Right ventricle myocardium inferior (tissue), 1 donor: ENCODE results near the gene DRAXIN. TPM values are rescaled to one million over a fixed set of nuclear protein-coding genes. Genes with fewer than 3 reads are reported as not detected.

ENCODE experiments used
- ATAC-seq: fragments of 200-7000 bp; cut with Tn5 transposase; one replicate; pipeline ENCODE4 v1.9.1; 2020; ENCODE audit warnings: mild to moderate bottlenecking, moderate library complexity
- DNase-seq: peaks from one replicate; pipeline ENCODE4 v3.0.0; 2021; ENCODE audit errors: missing footprints
- intact Hi-C: fragments of 100-400 bp; cut with DNase I; formaldehyde crosslinking; loops from one replicate; pipeline ENCODE4 v1.11.0; 2022
- total RNA-seq: library from RNA; stranded (reverse); fragmentation: NEBNext Ultra II Directional; extraction: Animal tissue kit (Norgen Biotek cat#: 25700); gene quantifications from one replicate; pipeline ENCODE4 v1.2.1, GENCODE V29; 2021
- donor health status: DM: no; HTN: yes; CAD: no; lungs with severe emphysema.

The DRAXIN gene
- total RNA-seq, 1 donor from 2014 or later, result 0.03 TPM

DNA sequence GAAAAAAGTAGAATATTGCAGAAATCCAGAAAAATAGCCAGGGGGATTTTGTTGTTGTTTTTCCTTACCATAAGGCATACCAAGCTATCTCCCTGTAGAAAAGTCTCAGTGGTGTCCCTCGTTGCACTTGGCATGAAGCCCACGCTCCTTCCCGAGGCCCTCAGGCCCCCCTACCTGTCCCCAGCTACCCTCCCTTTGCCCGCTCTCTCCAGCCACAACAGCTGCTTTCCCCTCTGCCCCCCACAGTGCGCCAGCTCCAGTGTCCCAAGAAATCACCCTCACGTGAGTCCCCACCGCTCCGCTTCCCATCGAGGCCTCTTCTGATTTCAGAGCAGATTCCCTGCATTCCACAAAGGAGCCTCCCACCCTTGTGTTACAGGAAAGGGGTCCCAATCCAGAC, 52.8 kb downstream of the DRAXIN start:
- ATAC-seq, result no peak
- no peak for DNase-seq
- intact Hi-C loops, result no loop called here

DNA sequence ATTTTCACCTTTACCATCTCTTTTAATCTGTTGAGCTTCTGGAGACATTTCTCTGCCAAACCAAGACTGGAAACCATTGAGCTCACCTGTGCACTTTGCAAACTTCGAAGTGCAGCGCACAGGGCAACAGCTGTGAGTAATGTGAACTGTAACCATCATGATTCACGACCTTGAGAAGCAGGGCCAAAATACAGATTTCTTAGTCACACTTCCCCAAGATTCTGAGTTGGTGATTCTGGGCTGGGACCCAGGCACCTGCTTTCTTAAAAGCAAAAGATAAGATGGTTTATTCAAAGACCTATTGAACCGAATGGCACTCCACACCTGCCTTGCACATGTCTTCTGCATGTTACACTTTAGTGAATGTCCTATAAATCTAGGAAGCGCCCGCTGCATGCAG, 54.6 kb downstream of the DRAXIN start:
- intact Hi-C loops, result no loop called here
- no peak for ATAC-seq
- DNase-seq, result no peak

DNA sequence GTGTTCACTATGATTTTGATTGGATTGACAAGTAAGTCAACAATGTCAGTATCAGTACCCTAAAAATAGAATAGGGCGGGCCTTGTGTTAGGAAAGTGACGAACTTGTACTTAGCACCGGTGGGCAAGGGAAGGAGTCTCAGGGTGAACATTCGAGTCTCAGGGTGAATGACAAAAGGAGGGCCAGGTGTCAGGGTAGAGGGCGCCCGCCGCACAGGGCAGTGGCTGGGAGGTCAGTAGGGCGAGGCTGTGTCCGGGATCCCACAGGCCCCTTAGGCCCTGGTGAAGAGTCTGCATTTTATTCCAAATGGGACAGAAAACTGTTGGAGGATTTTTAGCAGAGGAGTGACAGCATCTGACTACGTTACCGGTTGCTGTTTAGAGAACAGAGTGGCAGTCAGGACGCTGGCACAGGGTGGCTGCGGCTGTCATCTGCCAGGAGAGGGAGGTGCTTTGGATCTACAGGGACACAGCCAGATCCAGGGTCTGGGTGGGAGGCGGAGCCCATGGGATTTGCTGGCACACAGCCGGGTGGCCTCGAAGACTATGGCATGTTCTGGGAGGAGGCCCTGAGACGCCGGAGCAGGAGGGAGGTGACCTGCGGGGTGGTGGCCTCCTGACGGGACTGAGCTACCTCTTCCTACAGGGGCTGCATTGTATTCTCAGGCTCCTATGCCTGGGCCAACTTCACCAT, 55.4 kb downstream of the DRAXIN start:
- ATAC-seq (peak; percentile 69), DNase-seq (no peak)
- intact Hi-C loops, result no loop called here

DNA sequence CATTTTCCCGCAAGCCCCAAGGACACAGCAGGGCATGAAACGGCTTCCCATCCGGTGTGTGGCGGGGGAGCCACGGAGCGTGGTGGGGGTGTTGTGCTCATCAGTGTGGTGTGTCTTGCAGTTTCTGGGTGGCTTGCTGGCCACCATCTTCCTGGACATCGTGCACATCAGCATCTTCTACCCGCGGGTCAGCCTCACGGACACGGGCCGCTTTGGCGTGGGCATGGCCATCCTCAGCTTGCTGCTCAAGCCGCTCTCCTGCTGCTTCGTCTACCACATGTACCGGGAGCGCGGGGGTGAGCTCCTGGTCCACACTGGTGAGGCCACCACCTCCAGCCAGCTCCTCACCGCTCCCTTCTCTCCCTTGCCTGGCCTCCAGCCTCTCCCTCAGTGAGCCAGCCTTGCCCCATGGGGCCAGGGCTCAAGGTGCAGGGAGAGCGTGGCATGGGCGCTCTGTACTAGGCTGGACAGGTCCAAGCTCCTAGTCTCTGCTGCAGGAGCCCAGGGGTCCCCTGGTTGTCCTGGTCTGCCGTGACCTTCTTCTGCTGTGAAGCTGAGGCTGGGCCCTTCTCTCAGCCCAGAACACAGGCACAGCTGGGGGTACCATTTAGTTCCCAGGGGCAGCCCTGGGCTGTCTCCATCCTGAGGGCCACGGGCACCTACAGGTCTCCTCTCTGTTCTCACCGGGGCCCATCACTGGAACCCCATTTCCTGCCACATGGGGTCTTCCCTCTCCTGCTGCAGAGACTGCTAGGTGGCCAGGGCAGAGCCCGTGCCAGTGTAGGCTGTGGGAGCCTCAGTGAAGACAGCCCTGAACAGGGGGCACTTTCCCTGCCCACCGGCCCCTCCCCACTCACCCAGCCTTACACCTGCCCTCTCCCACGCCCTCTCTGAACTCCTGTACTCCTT, 57.0 kb downstream of the DRAXIN start:
- intact Hi-C loops, result no loop called here
- no peak for ATAC-seq
- DNase-seq, result no peak

DNA sequence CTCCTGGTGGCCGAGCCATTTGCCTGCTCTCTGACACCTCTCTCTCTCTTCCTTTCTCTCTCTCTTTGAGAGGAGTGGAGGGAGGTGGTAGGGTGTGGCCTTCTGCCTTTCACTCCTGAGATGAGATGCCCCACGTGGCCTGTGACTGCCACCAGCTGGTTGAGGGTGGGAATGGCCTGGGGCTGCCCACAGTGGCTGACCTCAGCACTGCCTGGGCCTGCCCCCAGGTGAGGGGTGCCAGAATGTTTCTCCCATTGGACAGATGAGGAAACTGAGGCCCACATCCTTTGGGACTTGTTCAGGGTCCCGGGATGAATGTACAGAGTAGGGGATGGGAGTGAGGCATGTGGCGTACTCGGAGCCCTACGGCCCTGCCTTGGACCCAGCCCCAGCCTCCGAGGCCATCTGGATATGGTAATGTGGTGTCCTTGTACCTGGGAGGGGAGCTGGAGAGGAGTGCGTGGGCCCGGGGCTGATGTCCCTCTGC, 57.7 kb downstream of the DRAXIN start:
- intact Hi-C loops, result no loop called here
- ATAC-seq (peak; percentile 58), DNase-seq (no peak)

DNA sequence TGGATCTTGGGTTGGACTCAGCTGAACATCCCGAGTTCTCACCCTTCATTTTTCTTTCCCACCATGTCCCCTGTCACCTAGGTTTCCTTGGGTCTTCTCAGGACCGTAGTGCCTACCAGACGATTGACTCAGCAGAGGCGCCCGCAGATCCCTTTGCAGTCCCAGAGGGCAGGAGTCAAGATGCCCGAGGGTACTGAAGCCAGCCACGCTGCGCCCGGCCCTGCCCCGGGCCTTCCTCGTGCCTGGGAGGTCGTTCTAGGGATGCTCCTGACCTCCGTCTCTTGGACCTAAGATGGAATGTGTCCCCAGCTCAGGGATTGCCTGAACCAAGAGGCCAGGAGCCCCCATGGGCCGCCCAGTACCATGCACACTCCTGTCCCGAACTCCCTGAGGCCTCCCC, 58.5 kb downstream of the DRAXIN start:
- DNase-seq, result no peak
- intact Hi-C loops, result no loop called here
- ATAC-seq, result no peak

DNA sequence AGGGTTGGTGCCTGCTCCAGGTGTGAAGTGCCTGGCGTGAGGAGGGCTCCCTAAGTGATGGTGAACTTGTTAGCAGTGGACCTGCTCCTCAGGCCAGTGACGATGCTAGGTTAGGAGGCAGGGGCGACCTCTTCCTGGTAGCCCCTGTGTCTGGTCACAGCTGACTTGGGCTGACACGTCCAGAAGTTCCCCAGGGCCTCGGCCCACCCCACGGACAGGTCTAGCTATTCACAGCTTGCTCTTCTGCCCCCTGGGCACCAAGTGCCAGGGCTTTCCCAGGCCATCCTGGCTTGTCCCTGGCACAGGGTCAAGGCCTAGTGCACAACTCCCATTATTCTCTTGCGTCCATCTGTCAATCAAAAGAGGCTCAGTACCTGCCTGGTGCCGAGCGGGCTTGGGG, 59.6 kb downstream of the DRAXIN start:
- ATAC-seq (no peak), DNase-seq (no peak)
- intact Hi-C loops, result no loop called here

DNA sequence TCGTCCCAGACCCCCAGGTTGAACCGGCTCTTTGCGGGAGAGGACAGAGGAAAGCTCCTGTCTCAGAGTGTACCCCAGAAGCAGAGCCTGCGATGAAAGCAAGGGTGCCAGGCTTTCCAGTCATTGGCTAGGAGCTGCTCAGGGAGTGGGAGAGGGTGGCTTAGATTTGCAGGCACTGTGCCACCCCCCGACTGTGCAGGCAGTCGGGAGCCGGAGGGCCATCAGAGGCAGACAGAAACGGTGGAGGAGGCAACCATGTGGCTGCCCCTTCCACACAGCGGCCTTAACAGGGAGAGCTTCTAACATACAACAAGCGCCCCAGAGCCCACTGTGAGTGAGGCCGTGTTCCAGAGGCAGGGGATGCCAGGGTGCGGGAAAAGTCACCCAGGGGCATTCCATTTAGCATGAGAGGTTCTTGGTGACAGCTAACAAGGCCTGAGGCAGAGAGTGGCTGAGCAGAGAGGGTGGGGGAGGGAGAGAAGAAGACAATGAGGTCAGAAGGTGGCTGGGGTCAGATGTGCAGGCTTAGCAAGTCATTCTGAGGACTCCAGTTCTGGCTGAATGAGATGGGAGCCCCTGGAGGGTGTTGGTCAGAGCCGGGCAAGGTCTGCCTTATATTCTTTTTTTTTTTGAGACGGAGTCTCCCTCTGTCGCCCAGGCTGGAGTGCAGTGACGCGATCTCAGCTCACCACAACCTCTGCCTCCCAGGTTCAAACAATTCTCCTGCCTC, 61.0 kb downstream of the DRAXIN start:
- ATAC-seq (no peak), DNase-seq (no peak)
- intact Hi-C loops, result no loop called here

DNA sequence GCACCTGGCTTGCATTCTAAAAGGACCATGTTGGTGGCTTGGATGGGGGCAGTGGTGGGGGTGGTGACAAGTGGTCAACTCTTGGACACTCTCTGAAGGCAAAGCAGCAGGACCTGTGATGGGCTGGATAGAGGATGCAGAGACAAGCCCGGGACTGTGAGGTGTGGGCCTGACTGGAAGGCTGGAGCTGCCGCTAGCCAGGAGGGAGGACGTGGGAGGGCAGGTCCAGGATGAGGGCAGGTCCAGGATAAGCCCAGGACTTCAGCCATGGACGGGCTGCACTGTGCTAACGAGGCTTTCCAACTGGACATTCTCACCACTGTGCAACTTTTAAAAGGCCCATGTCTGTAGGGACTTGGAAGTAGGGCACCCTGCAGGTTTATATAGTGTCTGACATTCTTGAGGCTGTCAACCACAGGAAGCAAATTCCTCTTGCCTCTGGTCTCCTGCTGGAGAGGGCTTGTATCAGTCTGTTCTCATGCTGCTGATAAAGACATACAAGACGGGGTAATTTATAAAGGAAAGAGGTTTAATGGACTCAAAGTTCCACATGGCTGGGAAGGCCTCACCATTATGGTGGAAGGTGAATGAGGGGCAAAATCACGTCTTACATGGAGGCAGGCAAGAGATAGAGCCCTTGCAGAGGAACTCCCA, 62.2 kb downstream of the DRAXIN start:
- DNase-seq (no peak), ATAC-seq (no peak)
- intact Hi-C loops, result no loop called here

DNA sequence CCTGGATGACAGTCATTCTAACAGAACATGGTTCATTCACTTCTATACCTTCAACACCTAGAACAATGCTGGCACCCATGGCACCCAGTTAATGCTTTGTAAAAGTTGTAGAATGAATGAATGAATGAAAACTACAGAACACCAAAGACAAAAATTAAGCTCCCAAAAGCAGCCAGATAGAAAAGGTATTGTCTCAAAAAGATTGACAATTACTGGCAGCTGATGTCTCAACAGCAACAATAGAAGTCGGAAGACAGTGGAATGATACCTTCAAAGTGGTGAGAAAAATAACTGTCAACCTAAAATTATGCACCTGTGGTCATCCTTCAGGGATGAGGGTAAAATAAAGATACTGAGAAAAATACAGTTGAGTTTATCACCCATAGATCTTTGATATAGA, 65.5 kb downstream of the DRAXIN start:
- intact Hi-C loops, result no loop called here
- ATAC-seq (no peak), DNase-seq (no peak)

DNA sequence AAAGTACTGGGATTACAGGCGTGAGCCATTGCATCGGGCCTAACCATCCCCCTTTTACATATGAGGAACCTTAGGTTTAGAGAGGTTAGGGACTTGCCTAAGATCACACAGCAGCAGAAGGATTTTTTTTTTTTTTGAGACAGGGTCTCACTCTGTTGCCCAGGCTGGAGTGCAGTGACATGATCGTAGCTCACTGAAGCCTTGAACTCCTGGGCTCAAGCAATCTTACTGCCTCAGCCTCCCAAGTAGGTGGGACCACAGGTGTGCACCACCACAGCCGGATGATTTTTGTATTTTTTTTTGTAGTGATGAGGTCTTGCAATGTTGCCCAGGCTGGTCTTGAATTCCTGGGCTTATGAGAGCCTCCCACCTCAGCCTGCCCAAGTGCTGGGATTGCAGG, 68.3 kb downstream of the DRAXIN start:
- intact Hi-C loops, result no loop called here
- ATAC-seq (no peak), DNase-seq (no peak)

DNA sequence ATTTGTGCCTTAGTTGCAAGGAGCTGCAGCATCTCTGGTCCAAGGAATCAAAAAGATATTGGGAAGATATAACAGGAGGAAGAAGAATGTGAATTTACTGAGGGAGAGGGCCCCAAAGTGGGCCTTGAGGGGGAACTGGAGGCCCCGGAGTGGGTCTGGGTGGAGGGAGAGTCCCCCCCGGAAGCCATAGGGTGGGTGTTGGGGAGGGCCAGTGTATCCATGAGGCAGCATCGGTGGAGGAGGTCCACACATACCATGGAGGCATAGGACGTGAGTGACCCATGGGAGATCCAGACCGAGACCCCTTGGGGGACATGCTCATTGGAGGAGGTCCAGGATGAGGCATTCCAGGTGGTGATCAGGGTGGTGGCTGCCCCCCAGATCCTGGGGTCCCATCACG, 69.8 kb downstream of the DRAXIN start:
- no peak for DNase-seq
- intact Hi-C loops, result no loop called here
- no peak for ATAC-seq

DNA sequence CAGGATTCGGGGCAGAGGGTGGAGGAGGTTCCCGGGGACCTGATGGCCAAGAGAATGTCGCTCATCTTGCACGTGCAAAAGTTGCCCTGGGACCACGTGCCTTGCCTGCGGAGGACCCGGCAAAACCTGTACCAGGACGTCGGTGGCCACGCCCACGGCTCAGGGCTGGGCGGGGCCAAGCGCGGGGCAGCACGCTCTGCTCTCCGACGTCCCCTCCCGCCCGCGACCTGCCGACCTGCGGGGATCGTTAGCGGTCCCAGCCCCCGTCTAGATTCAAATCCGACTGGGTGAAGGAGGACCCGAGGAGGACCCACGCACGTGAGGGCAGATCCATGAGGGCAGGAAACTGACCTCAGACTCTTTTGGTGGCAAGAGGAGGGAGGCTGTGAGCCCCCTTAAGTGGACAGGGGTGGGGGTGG, 70.5 kb downstream of the DRAXIN start, which contains the start of gene C1orf167:
Gene C1orf167 (plus strand): TSS at position 206 of the 419 bp plus-strand sequence. CDS start 2,208 bp downstream, outside the sequence.
- peak; percentile 56 for DNase-seq
- ATAC-seq, result no peak
- intact Hi-C loops, result no loop called here

DNA sequence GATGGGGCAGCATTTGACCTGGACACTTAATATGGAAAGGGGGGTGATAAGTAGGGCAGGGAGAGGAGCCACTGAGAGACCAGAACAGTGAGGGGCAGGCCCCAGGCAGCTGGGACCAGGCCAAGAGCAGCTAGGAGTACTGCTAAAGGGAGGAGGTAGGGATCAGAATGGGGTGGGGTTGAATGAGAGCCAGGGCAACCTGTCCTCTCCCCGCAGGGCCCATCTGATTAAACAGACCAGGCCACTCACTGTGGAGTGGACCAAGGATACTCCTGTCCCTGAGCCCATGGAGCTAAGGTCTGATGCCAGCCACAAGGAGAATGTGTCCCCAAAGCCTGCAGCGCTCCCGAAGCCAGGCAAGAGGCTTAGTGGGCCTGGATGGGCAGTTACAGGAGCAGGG, 72.6 kb downstream of the DRAXIN start:
- no peak for ATAC-seq
- intact Hi-C loops, result no loop called here
- no peak for DNase-seq

DNA sequence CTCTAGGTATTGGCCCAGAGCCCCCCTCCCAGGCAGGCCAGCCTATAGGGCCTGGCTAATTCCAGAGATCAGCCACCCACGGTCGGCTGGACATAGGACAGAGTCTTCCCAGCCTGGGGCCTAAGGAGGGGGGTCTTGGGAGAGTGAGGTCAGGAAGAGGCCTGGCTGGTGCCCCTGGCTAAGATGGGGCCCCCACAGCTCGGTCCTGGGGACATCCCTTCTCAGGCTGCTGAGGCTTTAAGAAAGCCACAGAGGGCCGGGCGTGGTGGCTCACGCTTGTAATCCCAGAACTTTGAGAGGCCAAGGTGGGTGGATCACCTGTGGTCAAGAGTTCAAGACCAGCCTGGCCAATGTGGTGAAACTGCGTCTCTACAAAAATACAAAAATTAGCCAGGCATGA, 73.0 kb downstream of the DRAXIN start:
- no peak for DNase-seq
- intact Hi-C loops, result no loop called here
- ATAC-seq, result no peak

DNA sequence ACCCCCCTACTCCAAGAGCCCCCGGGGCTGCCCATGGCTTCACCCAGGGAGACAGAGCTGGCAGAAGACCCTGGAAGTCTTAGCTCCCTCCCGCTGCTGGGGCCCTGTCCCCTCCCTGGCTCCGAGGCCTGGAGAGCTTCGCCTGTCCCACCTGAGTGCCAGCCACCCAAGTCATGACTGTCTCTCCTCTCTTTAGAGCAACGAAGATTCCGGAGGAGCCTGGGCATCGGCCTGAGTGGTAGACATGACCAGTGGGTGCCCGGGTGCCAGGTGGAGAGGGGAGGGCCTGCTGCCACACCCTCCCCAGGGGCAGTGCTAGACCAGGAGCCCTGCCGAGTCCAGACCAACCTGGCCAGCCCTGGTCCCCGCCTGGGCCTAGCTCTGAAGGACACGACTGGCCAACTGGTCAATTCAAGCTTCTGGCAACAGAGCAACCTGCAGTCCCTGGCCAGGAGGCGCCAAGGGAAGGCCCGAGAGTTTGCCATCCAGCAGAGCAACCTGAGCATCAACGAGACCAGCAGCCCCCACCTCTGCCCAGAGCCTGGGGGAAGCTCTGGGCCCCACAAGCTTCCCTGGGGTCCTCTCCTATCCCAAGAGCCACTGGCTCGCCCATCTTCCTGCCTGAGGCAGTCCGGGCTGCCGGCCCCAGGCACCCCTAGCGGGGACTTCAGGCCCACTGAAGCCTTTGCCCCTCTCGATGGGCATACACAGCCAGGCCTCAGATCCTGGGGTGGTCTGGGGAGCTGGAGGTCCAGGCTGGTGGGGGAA, 74.3 kb downstream of the DRAXIN start:
- ATAC-seq (no peak), DNase-seq (peak; percentile 45)
- intact Hi-C loops, result no loop called here

DNA sequence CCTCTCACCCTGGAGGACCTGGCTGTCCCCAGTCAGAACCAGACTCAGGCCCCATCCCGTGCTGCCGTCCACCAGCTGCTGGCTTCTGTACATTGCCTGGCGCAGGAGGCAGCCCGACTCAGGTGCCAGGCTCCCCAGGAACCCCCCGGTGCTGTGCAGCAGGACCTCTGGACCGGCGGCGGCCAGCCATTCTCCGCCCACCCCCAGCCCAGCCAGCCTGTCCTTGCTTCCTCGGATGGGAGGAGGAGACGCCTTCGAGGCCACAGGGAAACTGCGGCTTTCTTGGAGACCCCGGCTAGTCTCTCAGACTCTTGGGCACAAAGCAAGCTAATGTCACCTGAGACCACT, 74.9 kb downstream of the DRAXIN start:
- ATAC-seq, result no peak
- peak; percentile 32 for DNase-seq

DNA sequence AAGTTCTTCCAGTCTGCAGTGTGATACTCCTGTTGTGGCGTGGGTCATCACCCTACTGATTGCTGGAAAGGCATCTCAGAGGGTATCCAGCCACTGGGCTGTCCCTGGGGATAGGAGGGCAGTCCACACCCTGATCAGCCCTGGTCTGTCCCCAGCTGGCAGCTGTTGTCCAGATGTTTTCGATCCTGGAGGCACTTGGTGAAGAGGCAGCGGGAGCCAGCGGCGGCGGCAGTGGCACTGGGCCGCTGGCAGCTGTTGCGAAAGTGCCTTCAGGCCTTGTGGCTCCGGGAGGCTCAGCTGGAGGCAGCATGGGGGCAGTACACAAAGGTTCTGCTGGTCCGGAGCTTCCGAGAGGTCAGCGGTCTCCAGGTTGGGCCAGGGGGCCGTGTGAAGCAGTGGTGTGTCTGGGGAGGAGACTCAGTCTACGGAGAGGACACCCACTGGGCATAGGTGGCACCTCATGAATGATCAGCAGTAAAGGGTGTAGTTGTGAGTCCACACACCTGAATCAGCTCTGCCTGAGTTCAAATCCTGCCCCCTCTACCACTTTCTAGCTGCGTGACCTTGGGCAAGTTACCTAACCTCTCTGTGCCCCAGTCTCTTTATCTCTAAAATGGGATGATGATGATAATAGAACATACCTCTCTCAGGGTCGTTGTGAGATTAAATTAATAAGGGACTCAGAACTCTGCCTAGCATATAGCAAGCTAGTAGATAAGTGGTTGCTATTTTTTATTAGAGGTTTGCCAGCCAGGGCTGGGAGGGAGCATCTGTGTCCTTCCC, 76.6 kb downstream of the DRAXIN start:
- ATAC-seq (no peak), DNase-seq (peak; percentile 6)
- intact Hi-C loops, result no loop called here

More for the DNA sequence above, 74.9 kb downstream of the DRAXIN start:
- intact Hi-C loops, result no loop called here
